CD8-positive, alpha-beta memory T cell (primary cell): Measurements from ENCODE around the gene IFNA13. TPM values are rescaled to one million over a fixed set of nuclear protein-coding genes. Genes with fewer than 3 reads are reported as not detected.
"Not testable (repeated sequence)": the region's sequence is repeated elsewhere in the genome, so short reads cannot be mapped to it uniquely, and the experiment has no call there.

Source experiments
- CTCF ChIA-PET: fragments of 350-600 bp; sonication (Branson Sonifier 250); formaldehyde crosslinking; loops from one replicate; lab custom pipeline; 2021; ENCODE audit warnings: antibody characterized with exemption; lab: Charles Lee
- POLR2A ChIA-PET: fragments of 350-600 bp; sonication (Branson Sonifier 250); formaldehyde crosslinking; loops from one replicate; lab custom pipeline; 2021; ENCODE audit warnings: antibody characterized with exemption; lab: Charles Lee
- DNase-seq, 5 donors: peaks; one replicate each; pipeline versions ENCODE4 v3.0.0 to v3.0.0-alpha.2; 2020 to 2022; ENCODE audit warnings: mixed read lengths in 1 of 5
- H3K27ac ChIP-seq: one replicate; pipeline ENCODE4 v1.7.0; 2013; ENCODE audit warnings: low read depth, mild to moderate bottlenecking, low read length, moderate library complexity
- H3K27me3 ChIP-seq: 2 replicates; pipeline ENCODE4 v1.7.0; 2013; ENCODE audit warnings: low read length, mild to moderate bottlenecking; ENCODE audit not compliant: insufficient read depth, poor library complexity, severe bottlenecking
- H3K36me3 ChIP-seq: 2 replicates; pipeline ENCODE4 v1.7.0; 2013; ENCODE audit warnings: mild to moderate bottlenecking, low read length, moderate library complexity; ENCODE audit not compliant: insufficient read depth
- H3K4me1 ChIP-seq: 2 replicates; pipeline ENCODE4 v1.7.0; 2013; ENCODE audit warnings: mild to moderate bottlenecking, low read length, moderate library complexity; ENCODE audit not compliant: insufficient read depth
- H3K4me3 ChIP-seq: 2 replicates; pipeline ENCODE4 v1.7.0; 2013; ENCODE audit warnings: mild to moderate bottlenecking, low read length
- H3K9me3 ChIP-seq: 2 replicates; pipeline ENCODE4 v1.7.0; 2013; ENCODE audit warnings: mild to moderate bottlenecking, low read length
- H3K27ac Mint-ChIP-seq, 8 donors: one replicate each; pipeline ENCODE4 v1.8.0; 2020 to 2021; ENCODE audit warnings: mixed read lengths in 8 of 8, mild to moderate bottlenecking in 6 of 8, inconsistent platforms in 3 of 8, moderate library complexity in 3 of 8
- H3K27me3 Mint-ChIP-seq, 2 donors: one replicate each; pipeline ENCODE4 v1.8.0; 2020 to 2021; ENCODE audit warnings: mixed read lengths in 2 of 2, mild to moderate bottlenecking in 1 of 2, moderate library complexity in 1 of 2
- H3K36me3 Mint-ChIP-seq, 3 donors: one replicate each; pipeline ENCODE4 v1.8.0; 2020 to 2021; ENCODE audit warnings: mixed read lengths in 3 of 3, inconsistent platforms in 1 of 3, mild to moderate bottlenecking in 1 of 3
- H3K4me1 Mint-ChIP-seq, 3 donors: one replicate each; pipeline ENCODE4 v1.8.0; 2020 to 2021; ENCODE audit warnings: mixed read lengths in 3 of 3, inconsistent platforms in 1 of 3, mild to moderate bottlenecking in 1 of 3
- H3K4me3 Mint-ChIP-seq, 7 donors: one replicate each; pipeline ENCODE4 v1.8.0; 2020 to 2021; ENCODE audit warnings: mixed read lengths in 7 of 7, mild to moderate bottlenecking in 6 of 7, moderate library complexity in 4 of 7, inconsistent platforms in 2 of 7
- H3K9me3 Mint-ChIP-seq, 5 donors: one replicate each; pipeline ENCODE4 v1.8.0; 2020 to 2022; ENCODE audit warnings: mixed read lengths in 5 of 5, mild to moderate bottlenecking in 3 of 5, moderate library complexity in 2 of 5, inconsistent platforms in 1 of 5
- polyA plus RNA-seq: library from polyadenylated mRNA; unstranded; fragments of 300-500 nt; fragmentation: Illumina TruSeq; gene quantifications from one replicate; pipeline ENCODE4 v1.2.3, GENCODE V29; 2021
- total RNA-seq, 2 experiments: library from RNA; stranded (reverse); gene quantifications; one replicate each; pipeline ENCODE4 v1.2.3, GENCODE V29; 2021

The IFNA13 gene
- total and polyA plus RNA-seq, 3 experiments from 2014 or later: not detected

GRCh38 chr9:21381448-21382339, 13.8 kb upstream of the IFNA13 start:
- DNase-seq: peak in 1 of 5 donors; percentile 44
- peaks cover 0 to 4% (median 0%) of the 10 kb centered on the region in 5 donors for H3K9me3 Mint-ChIP-seq
- H3K36me3 Mint-ChIP-seq: no peaks in the 10 kb centered on the region
- H3K27ac Mint-ChIP-seq: peak overlapping the region in 3 of 8 donors; percentile 27 to 51 (median 43)
- H3K4me1 ChIP-seq: peaks cover 5% of the 10 kb centered on the region
- peak overlapping the region in 6 of 7 donors; percentile 4 to 72 (median 30) for H3K4me3 Mint-ChIP-seq
- H3K27ac ChIP-seq: no peak overlapping the region
- H3K36me3 ChIP-seq: no peaks in the 10 kb centered on the region
- peaks cover 6 to 26% (median 21%) of the 10 kb centered on the region in 3 donors for H3K4me1 Mint-ChIP-seq
- H3K9me3 ChIP-seq: no peaks in the 10 kb centered on the region
- H3K27me3 Mint-ChIP-seq: peaks cover 14 to 61% of the 10 kb centered on the region in 2 donors
- CTCF ChIA-PET: interaction anchor here (1.3 to 5.0 kb wide), 2 partner anchors 14 to 146 kb away, joined by 3 to 19 read pairs; no protein-coding TSS in a partner anchor
- H3K4me3 ChIP-seq: no peak overlapping the region
- H3K27me3 ChIP-seq: no peaks in the 10 kb centered on the region
- POLR2A ChIA-PET: no interaction called here

- H3K4me3 Mint-ChIP-seq, DNase-seq, H3K36me3 ChIP-seq, H3K9me3 Mint-ChIP-seq, H3K4me1 ChIP-seq, H3K4me3 ChIP-seq, H3K27me3 ChIP-seq, H3K27ac Mint-ChIP-seq, H3K36me3 Mint-ChIP-seq, CTCF ChIA-PET, H3K27ac ChIP-seq, POLR2A ChIA-PET, H3K9me3 ChIP-seq, H3K4me1 Mint-ChIP-seq: not testable (repeated sequence)
- peaks cover 2 to 34% of the 10 kb centered on the region in 2 donors for H3K27me3 Mint-ChIP-seq
Observed at GRCh38 chr9:21371467-21371866, 3.6 kb upstream of the IFNA13 start.

DNA sequence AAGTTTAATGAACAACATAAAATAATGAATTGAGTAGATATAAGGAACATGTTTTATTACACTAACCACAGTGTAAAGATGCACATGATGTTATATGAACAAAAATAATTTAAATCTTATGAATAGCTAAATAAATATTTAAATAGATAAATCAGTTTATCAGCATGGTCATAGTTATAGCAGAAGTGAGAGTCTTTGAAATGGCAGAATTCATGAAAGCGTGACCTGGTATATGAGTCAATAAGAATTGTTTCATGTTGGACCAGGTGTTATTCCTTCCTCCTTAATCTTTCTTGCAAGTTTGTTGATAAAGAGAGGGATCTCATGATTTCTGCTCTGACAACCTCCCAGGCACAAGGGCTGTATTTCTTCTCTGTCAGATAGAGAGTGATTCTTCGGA, 688 bp downstream of the IFNA13 start:
- CTCF ChIA-PET, H3K4me1 Mint-ChIP-seq, H3K27me3 ChIP-seq, H3K27ac ChIP-seq, H3K27ac Mint-ChIP-seq, H3K4me3 ChIP-seq, H3K4me3 Mint-ChIP-seq, H3K9me3 ChIP-seq, H3K4me1 ChIP-seq, POLR2A ChIA-PET, H3K36me3 ChIP-seq, DNase-seq, H3K36me3 Mint-ChIP-seq, H3K9me3 Mint-ChIP-seq: not testable (repeated sequence)
- H3K27me3 Mint-ChIP-seq: peaks cover 18 to 40% of the 10 kb centered on the region in 2 donors

- no peaks in the 10 kb centered on the region for H3K9me3 Mint-ChIP-seq
- H3K9me3 ChIP-seq: no peaks in the 10 kb centered on the region
- no peak overlapping the region for H3K4me3 Mint-ChIP-seq
- H3K27ac ChIP-seq: no peak overlapping the region
- peaks cover 8 to 15% (median 14%) of the 10 kb centered on the region in 3 donors for H3K4me1 Mint-ChIP-seq
- ChIA-PET POLR2A (no interaction called here), CTCF (no interaction called here)
- no peak for DNase-seq
- no peaks in the 10 kb centered on the region for H3K36me3 ChIP-seq
- no peaks in the 10 kb centered on the region for H3K27me3 ChIP-seq
- H3K4me1 ChIP-seq: peaks cover 9% of the 10 kb centered on the region
- H3K36me3 Mint-ChIP-seq: no peaks in the 10 kb centered on the region
- no peak overlapping the region for H3K4me3 ChIP-seq
- H3K27ac Mint-ChIP-seq: no peak overlapping the region
- peaks cover 22 to 31% of the 10 kb centered on the region in 2 donors for H3K27me3 Mint-ChIP-seq
Observed at GRCh38 chr9:21362287-21362686, 5.6 kb downstream of the IFNA13 start.

- ChIA-PET POLR2A (interaction anchor here (1.3 kb wide), 1 partner anchor 24 kb away, joined by 3 read pairs; no protein-coding TSS in a partner anchor), CTCF (interaction anchor here (0.8 to 1.4 kb wide), 4 partner anchors 21 to 38 kb away, joined by 3 read pairs; no protein-coding TSS in a partner anchor)
- Histone ChIP-seq H3K27me3 (no peaks in the 10 kb centered on the region), H3K36me3 (no peaks in the 10 kb centered on the region), H3K4me1 (peaks cover 14% of the 10 kb centered on the region), H3K27ac (no peak overlapping the region), H3K4me3 (peak overlapping the region; percentile 36), H3K9me3 (no peaks in the 10 kb centered on the region)
- peak overlapping the region; percentile 6 to 86 (median 68) for H3K27ac Mint-ChIP-seq
- peaks cover 0 to 18% (median 0%) of the 10 kb centered on the region in 3 donors for H3K36me3 Mint-ChIP-seq
- H3K9me3 Mint-ChIP-seq: peaks cover 0 to 10% (median 6%) of the 10 kb centered on the region in 5 donors
- peaks cover 11 to 19% of the 10 kb centered on the region in 2 donors for H3K27me3 Mint-ChIP-seq
- peaks cover 11 to 20% (median 18%) of the 10 kb centered on the region in 3 donors for H3K4me1 Mint-ChIP-seq
- peak overlapping the region; percentile 27 to 76 (median 71) for H3K4me3 Mint-ChIP-seq
- peak in 1 of 5 donors; percentile 48 for DNase-seq
Observed at GRCh38 chr9:21357479-21358460, 10.1 kb downstream of the IFNA13 start.

DNA sequence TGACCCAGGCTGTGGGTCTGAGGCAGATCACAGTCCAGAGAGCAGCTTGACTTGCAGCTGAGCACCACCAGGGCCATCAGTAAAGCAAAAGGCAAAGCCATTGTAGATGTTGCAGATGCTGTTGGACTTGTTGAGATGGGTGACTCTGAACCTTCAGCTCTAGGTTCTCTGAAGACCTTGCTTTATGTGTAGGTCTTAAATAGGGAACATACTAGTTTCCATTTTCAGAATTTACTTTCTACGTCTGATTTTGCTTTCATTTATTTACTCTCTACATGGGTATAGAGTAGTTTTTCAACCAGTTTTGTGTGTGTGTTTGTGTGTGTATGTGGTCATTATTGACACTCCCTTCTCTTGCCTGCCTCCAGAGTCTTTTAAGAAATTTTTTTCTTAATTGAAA, 17.1 kb downstream of the IFNA13 start, which contains the start of gene IFNA6:
Gene IFNA6 (minus strand): TSS at position 101 of the 400 bp plus-strand sequence. CDS start 0 bp downstream, at position 101.
- Mint-ChIP-seq H3K36me3 (peaks cover 0 to 18% (median 0%) of the 10 kb centered on the region in 3 donors), H3K27me3 (peaks cover 17 to 60% of the 10 kb centered on the region in 2 donors), H3K4me1 (no peaks in the 10 kb centered on the region), H3K4me3 (no peak within 1 kb of the TSS), H3K9me3 (peaks cover 0 to 10% (median 6%) of the 10 kb centered on the region in 5 donors), H3K27ac (no peak within 1 kb of the TSS)
- no peaks in the 10 kb centered on the region for H3K27me3 ChIP-seq
- no peak for DNase-seq
- no peaks in the 10 kb centered on the region for H3K36me3 ChIP-seq
- ChIA-PET CTCF (no interaction called here), POLR2A (no interaction called here)
- no peak within 1 kb of the TSS for H3K4me3 ChIP-seq
- no peaks in the 10 kb centered on the region for H3K4me1 ChIP-seq
- no peaks in the 10 kb centered on the region for H3K9me3 ChIP-seq
- H3K27ac ChIP-seq: no peak within 1 kb of the TSS

DNA sequence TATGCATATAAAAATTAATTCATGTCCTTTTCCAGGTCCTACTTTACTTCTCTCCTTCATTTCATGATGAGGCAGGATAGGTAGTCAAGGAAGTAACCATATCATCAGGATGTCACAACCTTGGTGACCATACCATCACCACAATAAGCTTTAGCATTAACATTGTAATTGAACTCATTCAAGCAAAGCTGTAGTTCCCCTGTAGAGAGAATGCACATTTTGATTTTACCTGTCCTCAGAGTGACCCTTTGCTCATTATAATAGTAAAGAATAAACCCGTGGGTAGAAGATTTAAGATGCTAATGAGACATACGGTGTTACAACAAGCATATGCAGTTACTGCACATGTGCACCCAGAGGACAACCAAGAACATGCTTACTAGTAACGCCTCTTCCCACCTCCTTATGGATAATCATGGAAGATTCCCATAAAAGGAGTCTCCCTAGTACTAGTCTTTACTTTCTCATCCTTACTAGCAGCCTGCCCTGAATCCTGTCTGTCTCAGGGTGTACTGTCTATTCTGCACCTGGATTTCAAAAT, 19.4 kb downstream of the IFNA13 start:
- ChIA-PET POLR2A (no interaction called here), CTCF (interaction anchor here (1.6 kb wide), 1 partner anchor 48 kb away, joined by 3 read pairs; no protein-coding TSS in a partner anchor)
- Histone ChIP-seq H3K9me3 (no peaks in the 10 kb centered on the region), H3K27me3 (no peaks in the 10 kb centered on the region), H3K4me3 (no peak overlapping the region), H3K27ac (no peak overlapping the region), H3K4me1 (no peaks in the 10 kb centered on the region), H3K36me3 (no peaks in the 10 kb centered on the region)
- peaks cover 0 to 5% (median 2%) of the 10 kb centered on the region in 5 donors for H3K9me3 Mint-ChIP-seq
- H3K27me3 Mint-ChIP-seq: peaks cover 23 to 65% of the 10 kb centered on the region in 2 donors
- H3K36me3 Mint-ChIP-seq: peaks cover 0 to 6% (median 0%) of the 10 kb centered on the region in 3 donors
- no peaks in the 10 kb centered on the region for H3K4me1 Mint-ChIP-seq
- H3K4me3 Mint-ChIP-seq: no peak overlapping the region
- DNase-seq: no peak
- no peak overlapping the region for H3K27ac Mint-ChIP-seq
